ENCODE data around the gene ANGPTL4. TPM values are rescaled to one million over a fixed set of nuclear protein-coding genes. Genes with fewer than 3 reads are reported as not detected.

Gene ANGPTL4
- total and polyA plus RNA-seq, 2 of the 13 experiments (the other 11 are each of a cell fraction or from before 2014, with no cell fraction given): 0.80 to 21.7 TPM

DNA sequence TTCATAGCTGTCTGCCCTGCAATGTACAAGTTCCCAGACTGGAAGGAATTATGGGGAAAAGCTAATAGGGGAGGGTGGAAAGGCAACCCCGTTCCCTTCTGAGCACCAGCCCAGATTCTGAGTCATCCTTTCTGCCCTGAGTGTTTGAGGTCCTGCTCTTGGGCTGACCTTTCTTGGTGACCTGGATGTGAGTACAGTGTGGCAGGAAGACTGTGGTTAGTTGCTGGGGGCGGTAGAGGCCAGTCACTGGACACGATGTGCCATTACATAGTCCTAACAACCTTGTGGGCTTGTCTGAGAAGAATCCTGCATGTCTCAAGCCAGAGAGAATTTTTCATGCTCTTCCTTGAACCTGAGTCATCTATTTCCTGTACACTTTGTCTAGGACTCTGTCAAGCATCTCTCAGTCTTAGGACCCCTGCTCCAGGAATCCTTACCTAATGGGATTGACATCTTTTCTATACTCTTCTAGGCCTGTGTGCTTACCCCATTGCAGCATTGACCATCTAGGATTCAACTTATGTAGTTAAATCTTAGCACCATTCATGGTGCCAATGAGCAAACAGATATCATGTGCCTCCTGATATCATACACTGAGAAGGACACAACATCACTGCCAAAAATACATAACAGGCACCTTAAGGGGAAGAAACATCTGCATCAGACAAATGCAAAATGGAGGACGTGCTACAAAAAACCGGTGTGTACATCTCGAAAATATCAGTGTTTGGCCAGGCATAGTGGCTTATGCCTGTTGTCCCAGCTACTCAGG is 8.1 kb upstream of the ANGPTL4 start (continued):
- TF ChIP-seq, protein P1, sequence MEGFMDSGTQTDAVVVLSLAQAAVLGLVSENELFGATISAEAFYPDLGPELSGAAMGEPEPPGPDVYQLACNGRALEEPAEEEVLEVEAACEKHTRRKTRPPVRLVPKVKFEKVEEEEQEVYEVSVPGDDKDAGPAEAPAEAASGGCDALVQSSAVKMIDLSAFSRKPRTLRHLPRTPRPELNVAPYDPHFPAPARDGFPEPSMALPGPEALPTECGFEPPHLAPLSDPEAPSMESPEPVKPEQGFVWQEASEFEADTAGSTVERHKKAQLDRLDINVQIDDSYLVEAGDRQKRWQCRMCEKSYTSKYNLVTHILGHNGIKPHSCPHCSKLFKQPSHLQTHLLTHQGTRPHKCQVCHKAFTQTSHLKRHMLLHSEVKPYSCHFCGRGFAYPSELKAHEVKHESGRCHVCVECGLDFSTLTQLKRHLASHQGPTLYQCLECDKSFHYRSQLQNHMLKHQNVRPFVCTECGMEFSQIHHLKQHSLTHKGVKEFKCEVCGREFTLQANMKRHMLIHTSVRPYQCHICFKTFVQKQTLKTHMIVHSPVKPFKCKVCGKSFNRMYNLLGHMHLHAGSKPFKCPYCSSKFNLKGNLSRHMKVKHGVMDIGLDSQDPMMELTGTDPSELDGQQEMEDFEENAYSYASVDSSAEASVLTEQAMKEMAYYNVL (CRISPR knock-in tag; IDR thresholded peaks at IDR 0.05; ENCODE audit: borderline replicate concordance): 0 out of 2 replicates have a peak, but pooled peaks have one; percentile 31
- TF ChIP-seq NR2C2 (CRISPR knock-in tag; IDR thresholded peaks at IDR 0.05; ENCODE audit: borderline replicate concordance) (peak; percentile 64; the same call in 1 of the 2 replicates), TMF1 (CRISPR knock-in tag; IDR thresholded peaks at IDR 0.05; ENCODE audit: low read depth) (no peak), ZSCAN9 (CRISPR knock-in tag; IDR thresholded peaks at IDR 0.05; ENCODE audit: borderline replicate concordance) (no peak), SOX13 (IDR thresholded peaks at IDR 0.05) (no peak), SOX13 (CRISPR knock-in tag; conservative IDR thresholded peaks at IDR 0.05 in 1 of 2, IDR thresholded peaks at IDR 0.05 in 1 of 2) (peak in 1 of 2 experiments; percentile 68; a peak in 2 of 4 replicates), GABPB1 (CRISPR knock-in tag; IDR thresholded peaks at IDR 0.05) (no peak; the same call in 1 of the 2 replicates), HOXD1 (CRISPR knock-in tag; IDR thresholded peaks at IDR 0.05) (no peak), SNRNP70 (IDR thresholded peaks at IDR 0.05; ENCODE audit: low read depth, low read length) (no peak), ZNF260 (CRISPR knock-in tag; IDR thresholded peaks at IDR 0.05; ENCODE audit: borderline replicate concordance, low read depth) (no peak), CENPX (CRISPR knock-in tag; IDR thresholded peaks at IDR 0.05) (no peak), MTF2 (CRISPR knock-in tag; IDR thresholded peaks at IDR 0.05; ENCODE audit: borderline replicate concordance) (no peak), HMG20A (CRISPR knock-in tag; IDR thresholded peaks at IDR 0.05; ENCODE audit: borderline replicate concordance) (peak; percentile 63; the same call in 1 of the 2 replicates), STAG1 (CRISPR knock-in tag; IDR thresholded peaks at IDR 0.05) (peak; percentile 51), ZSCAN30 (CRISPR knock-in tag; IDR thresholded peaks at IDR 0.05) (no peak), GATAD2A (CRISPR knock-in tag; IDR thresholded peaks at IDR 0.05) (peak; percentile 79), ZNF652 (CRISPR knock-in tag; IDR thresholded peaks at IDR 0.05; ENCODE audit: borderline replicate concordance, low read depth) (no peak), ZNF331 (CRISPR knock-in tag; IDR thresholded peaks at IDR 0.05) (peak; percentile 43; the same call in 1 of the 2 replicates)
- TF ChIP-seq, protein P2, sequence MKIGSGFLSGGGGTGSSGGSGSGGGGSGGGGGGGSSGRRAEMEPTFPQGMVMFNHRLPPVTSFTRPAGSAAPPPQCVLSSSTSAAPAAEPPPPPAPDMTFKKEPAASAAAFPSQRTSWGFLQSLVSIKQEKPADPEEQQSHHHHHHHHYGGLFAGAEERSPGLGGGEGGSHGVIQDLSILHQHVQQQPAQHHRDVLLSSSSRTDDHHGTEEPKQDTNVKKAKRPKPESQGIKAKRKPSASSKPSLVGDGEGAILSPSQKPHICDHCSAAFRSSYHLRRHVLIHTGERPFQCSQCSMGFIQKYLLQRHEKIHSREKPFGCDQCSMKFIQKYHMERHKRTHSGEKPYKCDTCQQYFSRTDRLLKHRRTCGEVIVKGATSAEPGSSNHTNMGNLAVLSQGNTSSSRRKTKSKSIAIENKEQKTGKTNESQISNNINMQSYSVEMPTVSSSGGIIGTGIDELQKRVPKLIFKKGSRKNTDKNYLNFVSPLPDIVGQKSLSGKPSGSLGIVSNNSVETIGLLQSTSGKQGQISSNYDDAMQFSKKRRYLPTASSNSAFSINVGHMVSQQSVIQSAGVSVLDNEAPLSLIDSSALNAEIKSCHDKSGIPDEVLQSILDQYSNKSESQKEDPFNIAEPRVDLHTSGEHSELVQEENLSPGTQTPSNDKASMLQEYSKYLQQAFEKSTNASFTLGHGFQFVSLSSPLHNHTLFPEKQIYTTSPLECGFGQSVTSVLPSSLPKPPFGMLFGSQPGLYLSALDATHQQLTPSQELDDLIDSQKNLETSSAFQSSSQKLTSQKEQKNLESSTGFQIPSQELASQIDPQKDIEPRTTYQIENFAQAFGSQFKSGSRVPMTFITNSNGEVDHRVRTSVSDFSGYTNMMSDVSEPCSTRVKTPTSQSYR (CRISPR knock-in tag; IDR thresholded peaks at IDR 0.05; ENCODE audit: borderline replicate concordance): no peak
- TF ChIP-seq, protein P3, sequence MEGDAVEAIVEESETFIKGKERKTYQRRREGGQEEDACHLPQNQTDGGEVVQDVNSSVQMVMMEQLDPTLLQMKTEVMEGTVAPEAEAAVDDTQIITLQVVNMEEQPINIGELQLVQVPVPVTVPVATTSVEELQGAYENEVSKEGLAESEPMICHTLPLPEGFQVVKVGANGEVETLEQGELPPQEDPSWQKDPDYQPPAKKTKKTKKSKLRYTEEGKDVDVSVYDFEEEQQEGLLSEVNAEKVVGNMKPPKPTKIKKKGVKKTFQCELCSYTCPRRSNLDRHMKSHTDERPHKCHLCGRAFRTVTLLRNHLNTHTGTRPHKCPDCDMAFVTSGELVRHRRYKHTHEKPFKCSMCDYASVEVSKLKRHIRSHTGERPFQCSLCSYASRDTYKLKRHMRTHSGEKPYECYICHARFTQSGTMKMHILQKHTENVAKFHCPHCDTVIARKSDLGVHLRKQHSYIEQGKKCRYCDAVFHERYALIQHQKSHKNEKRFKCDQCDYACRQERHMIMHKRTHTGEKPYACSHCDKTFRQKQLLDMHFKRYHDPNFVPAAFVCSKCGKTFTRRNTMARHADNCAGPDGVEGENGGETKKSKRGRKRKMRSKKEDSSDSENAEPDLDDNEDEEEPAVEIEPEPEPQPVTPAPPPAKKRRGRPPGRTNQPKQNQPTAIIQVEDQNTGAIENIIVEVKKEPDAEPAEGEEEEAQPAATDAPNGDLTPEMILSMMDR (CRISPR knock-in tag; IDR thresholded peaks at IDR 0.05): peak; percentile 60
- TF ChIP-seq, protein P4, sequence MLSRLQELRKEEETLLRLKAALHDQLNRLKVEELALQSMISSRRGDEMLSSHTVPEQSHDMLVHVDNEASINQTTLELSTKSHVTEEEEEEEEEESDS (CRISPR knock-in tag; IDR thresholded peaks at IDR 0.05; ENCODE audit: borderline replicate concordance): no peak
- TF ChIP-seq, protein P5, sequence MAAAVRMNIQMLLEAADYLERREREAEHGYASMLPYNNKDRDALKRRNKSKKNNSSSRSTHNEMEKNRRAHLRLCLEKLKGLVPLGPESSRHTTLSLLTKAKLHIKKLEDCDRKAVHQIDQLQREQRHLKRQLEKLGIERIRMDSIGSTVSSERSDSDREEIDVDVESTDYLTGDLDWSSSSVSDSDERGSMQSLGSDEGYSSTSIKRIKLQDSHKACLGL (CRISPR knock-in tag; IDR thresholded peaks at IDR 0.05): no peak
